Stomach (tissue), 4 donors: Measurements from ENCODE around the gene KANSL1.

ENCODE experiments used
- EP300 ChIP-seq: sonication (generic); formaldehyde crosslinking; IDR thresholded peaks from one replicate; pipeline ENCODE4 v1.6.1; 2017; ENCODE audit warnings: antibody characterized with exemption
- POLR2A ChIP-seq, 4 donors: fragments of 450-650 bp; IDR thresholded peaks; one replicate each; pipeline ENCODE4 v1.6.1; 2016; ENCODE audit warnings: antibody characterized with exemption in 4 of 4, control low read depth in 2 of 4, mild to moderate bottlenecking in 1 of 4, moderate library complexity in 1 of 4
- POLR2AphosphoS5 ChIP-seq, 3 donors: sonication (generic); formaldehyde crosslinking; IDR thresholded peaks; one replicate each; pipeline ENCODE4 v1.6.1; 2016; ENCODE audit warnings: antibody characterized with exemption in 3 of 3
- TF ChIP-seq, protein P1 (sequence below), 7 experiments: fragments of 450-650 bp in 4 of 7; fragments of 200-600 bp in 3 of 7; sonication (generic) in 3 of 7; IDR thresholded peaks; one replicate each; pipeline ENCODE4 v1.5.1; 2016 to 2019; ENCODE audit warnings: antibody characterized with exemption in 7 of 7, control low read depth in 2 of 7, mild to moderate bottlenecking in 1 of 7

DNA sequence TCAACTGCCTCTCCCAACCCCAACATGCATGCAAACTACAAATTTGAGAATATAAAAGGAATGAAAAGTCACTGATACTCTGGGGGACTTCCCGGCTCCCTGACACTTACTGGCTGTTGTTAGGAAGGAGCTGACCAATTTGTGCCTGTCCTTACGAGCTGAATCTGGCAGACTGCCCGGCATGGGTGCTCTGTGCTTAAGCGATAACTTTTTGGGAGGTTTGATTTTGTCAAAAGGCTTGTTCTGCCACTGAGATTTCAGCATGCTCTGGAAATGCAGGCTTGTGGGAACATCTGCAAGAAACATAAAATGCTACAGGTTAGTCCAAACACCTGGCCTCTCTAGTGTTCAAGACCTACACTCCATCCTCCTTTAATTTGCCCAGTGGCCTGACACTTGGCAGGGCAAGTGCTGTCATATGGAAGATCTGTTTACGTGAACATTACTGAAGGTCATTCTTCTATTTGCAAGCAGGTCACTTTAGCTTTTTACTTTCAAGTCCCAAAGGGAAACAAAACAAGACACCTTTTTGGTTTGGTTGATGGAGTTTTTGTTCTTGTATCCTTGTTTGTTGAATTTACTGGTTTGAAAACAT lies 153.5 kb downstream of the KANSL1 start:
- TF ChIP-seq, protein P1, sequence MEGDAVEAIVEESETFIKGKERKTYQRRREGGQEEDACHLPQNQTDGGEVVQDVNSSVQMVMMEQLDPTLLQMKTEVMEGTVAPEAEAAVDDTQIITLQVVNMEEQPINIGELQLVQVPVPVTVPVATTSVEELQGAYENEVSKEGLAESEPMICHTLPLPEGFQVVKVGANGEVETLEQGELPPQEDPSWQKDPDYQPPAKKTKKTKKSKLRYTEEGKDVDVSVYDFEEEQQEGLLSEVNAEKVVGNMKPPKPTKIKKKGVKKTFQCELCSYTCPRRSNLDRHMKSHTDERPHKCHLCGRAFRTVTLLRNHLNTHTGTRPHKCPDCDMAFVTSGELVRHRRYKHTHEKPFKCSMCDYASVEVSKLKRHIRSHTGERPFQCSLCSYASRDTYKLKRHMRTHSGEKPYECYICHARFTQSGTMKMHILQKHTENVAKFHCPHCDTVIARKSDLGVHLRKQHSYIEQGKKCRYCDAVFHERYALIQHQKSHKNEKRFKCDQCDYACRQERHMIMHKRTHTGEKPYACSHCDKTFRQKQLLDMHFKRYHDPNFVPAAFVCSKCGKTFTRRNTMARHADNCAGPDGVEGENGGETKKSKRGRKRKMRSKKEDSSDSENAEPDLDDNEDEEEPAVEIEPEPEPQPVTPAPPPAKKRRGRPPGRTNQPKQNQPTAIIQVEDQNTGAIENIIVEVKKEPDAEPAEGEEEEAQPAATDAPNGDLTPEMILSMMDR (IDR thresholded peaks at IDR 0.05), result no peak
- TF ChIP-seq POLR2A (IDR thresholded peaks at IDR 0.05) (no peak), POLR2AphosphoS5 (IDR thresholded peaks at IDR 0.05) (no peak), EP300 (no peak)
